Heart left ventricle (tissue), 13 donors: ENCODE data around the gene ANKLE2.

Experiments
- CTCF ChIP-seq, 12 donors: fragments of 200-600 bp; sonication (generic) in 4 of 12; IDR thresholded peaks; one replicate each; pipeline versions ENCODE4 v1.5.0 to v1.8.0; 2018 to 2022; ENCODE audit warnings: antibody characterized with exemption in 12 of 12, mild to moderate bottlenecking in 5 of 12
- POLR2A ChIP-seq, 2 donors: fragments of 450-650 bp; IDR thresholded peaks; one replicate each; pipeline ENCODE4 v1.6.1; 2017; ENCODE audit warnings: antibody characterized with exemption in 2 of 2, mild to moderate bottlenecking in 2 of 2, moderate library complexity in 2 of 2
- donor health status: ischemic (EF 13 %, LVEDD 7.1; RV severe dilation, severe dysfunction).
- donor health status: DM: no; HTN: yes; CAD: no.
- donor health status: DM: no; HTN: no; CAD: no.
- donor health status: ischemic (EF 25% LVEDD 6.9; RV normal size, moderate dysfunction).
- donor health status: ischemic (EF 25% LVEDD 5.7; RV mildly dilated, moderate dysfunction).
- donor health status: ischemic (EF 35%, LVEDD 5.7; RV mildly dilated, moderate dysfunction).
- donor health status: nonischemic (EF 11% LVEDD 7.7; RV severe dilation, severe dysfunction).
- donor health status: DM: yes; HTN: yes; CAD: no.
- donor health status: PGD.
- donor health status: ischemic (EF 29% LVEDD 5.4; RV normal size, mild dysfunction).
- donor health status: nonischemic (EF 23%, LVEDD 6.1; RV moderate dilation, normal function).

GRCh38 chr12:132803125-132803524 is 41.5 kb upstream of the ANKLE2 start:
- TF ChIP-seq POLR2A (IDR thresholded peaks at IDR 0.05) (no peak), CTCF (IDR thresholded peaks at IDR 0.05) (no peak)
